ENCODE data around the gene CP.
"Not testable (repeated sequence)": the region's sequence is repeated elsewhere in the genome, so short reads cannot be mapped to it uniquely, and the experiment has no call there.

The CP gene

GRCh38 chr3:149227591-149228268, 6.1 kb upstream of the CP start:
- TF ChIP-seq, protein P1, sequence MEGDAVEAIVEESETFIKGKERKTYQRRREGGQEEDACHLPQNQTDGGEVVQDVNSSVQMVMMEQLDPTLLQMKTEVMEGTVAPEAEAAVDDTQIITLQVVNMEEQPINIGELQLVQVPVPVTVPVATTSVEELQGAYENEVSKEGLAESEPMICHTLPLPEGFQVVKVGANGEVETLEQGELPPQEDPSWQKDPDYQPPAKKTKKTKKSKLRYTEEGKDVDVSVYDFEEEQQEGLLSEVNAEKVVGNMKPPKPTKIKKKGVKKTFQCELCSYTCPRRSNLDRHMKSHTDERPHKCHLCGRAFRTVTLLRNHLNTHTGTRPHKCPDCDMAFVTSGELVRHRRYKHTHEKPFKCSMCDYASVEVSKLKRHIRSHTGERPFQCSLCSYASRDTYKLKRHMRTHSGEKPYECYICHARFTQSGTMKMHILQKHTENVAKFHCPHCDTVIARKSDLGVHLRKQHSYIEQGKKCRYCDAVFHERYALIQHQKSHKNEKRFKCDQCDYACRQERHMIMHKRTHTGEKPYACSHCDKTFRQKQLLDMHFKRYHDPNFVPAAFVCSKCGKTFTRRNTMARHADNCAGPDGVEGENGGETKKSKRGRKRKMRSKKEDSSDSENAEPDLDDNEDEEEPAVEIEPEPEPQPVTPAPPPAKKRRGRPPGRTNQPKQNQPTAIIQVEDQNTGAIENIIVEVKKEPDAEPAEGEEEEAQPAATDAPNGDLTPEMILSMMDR (conservative IDR thresholded peaks at IDR 0.05; ENCODE audit: low read length) = no peak
- H3K4me3 ChIP-seq (ENCODE audit: low read length) = no peak overlapping the region
- no peak for DNase-seq (ENCODE audit: low read depth)

GRCh38 chr3:149226776-149227175, 5.1 kb upstream of the CP start:
- no peak for DNase-seq (ENCODE audit: low read depth)
- TF ChIP-seq, protein P1 (conservative IDR thresholded peaks at IDR 0.05; ENCODE audit: low read length) = no peak
- no peak overlapping the region for H3K4me3 ChIP-seq (ENCODE audit: low read length)

DNA sequence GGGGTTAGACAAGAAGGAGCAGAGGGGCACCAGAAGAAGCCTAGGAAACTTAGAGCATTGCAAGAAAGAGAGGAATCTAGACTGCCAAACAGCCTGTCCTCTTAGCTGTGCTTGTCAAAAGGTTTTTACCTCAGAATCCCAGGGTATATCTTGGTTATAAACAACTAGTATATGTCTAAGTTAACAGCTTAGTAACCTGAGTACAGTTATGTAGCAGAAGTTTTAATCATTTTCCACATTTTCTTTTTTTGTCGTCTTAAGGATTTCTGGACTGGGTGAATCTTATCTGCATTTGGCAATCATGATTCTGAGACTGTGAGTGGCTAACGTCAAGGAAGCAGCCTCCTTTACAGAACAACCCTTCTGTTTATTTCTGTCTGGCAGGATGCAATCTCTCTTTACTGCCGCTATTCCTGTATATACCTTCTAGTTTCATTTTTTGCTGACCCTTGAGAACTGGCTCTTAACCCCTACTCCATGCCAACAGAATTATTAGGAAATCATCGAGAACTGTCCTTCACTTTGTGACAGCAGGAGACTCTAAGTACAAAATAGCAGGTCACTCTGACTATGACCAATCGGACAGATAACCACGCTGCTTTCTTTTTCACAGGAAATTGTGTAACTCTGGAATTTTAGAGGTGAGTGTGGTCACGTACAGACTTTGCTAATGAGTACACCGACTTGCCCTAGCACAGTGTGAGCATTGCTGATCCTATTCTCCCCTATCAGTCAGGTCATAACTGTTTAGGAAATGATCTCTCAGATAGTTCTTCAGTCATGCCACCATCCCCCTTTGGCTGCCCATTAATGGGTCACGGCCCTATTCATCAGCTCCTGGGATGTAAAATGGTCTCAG, 3.3 kb upstream of the CP start:
- H3K4me3 ChIP-seq (ENCODE audit: low read length) = peak overlapping the region; percentile 54
- DNase-seq (ENCODE audit: low read depth) = peak; percentile 77
- TF ChIP-seq, protein P1 (conservative IDR thresholded peaks at IDR 0.05; ENCODE audit: low read length) = no peak

GRCh38 chr3:149223461-149223820, 1.8 kb upstream of the CP start:
- DNase-seq (ENCODE audit: low read depth) = no peak
- TF ChIP-seq, protein P1 (conservative IDR thresholded peaks at IDR 0.05; ENCODE audit: low read length) = no peak
- H3K4me3 ChIP-seq (ENCODE audit: low read length) = no peak overlapping the region

GRCh38 chr3:149219380-149220121, 2.1 kb downstream of the CP start:
- not testable (repeated sequence) for H3K4me3 ChIP-seq (ENCODE audit: low read length); DNase-seq (ENCODE audit: low read depth)

GRCh38 chr3:149217347-149217746, 4.3 kb downstream of the CP start:
- H3K4me3 ChIP-seq (ENCODE audit: low read length) = no peak overlapping the region
- DNase-seq (ENCODE audit: low read depth) = no peak
- TF ChIP-seq, protein P1 (conservative IDR thresholded peaks at IDR 0.05; ENCODE audit: low read length) = no peak

DNA sequence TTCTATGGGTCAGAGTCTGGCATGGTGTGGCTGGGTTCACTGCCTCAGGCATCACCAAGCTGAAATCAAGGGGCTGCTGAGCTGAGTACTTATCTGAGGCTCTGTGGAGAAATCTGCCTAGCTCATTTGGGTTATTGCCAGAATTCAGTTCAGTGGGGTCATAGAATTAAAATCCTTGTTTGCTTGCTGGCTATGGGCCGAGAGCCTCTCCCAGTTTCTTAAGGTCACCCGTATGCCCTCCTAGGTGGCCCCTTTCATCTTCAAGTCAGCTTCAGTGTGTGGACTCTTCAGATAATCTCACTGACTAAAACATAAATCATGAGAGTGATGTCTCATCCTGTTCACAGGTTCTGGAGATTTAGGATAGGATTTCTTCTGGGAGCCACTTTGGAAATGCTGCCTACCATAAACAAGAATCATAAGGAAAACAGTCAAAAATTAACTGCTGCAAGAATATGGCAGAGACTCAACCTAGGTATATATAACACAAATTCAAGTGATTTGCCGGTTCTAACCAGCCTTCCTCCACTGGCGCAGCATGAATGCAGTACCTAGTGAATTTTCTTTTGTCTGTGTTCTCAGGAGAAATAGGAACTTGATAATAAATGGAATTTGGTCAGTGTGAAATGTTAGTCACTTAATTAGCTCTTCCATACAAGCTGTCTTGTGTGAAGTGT, 5.3 kb downstream of the CP start:
- TF ChIP-seq, protein P1 (conservative IDR thresholded peaks at IDR 0.05; ENCODE audit: low read length) = no peak
- no peak overlapping the region for H3K4me3 ChIP-seq (ENCODE audit: low read length)
- no peak for DNase-seq (ENCODE audit: low read depth)
